Upper lobe of left lung (tissue), 6 donors: ENCODE results near the gene ARHGEF10L. TPM values are rescaled to one million over a fixed set of nuclear protein-coding genes. Genes with fewer than 3 reads are reported as not detected.

Source experiments
- ATAC-seq, 2 donors: fragments of 200-7000 bp; cut with Tn5 transposase; one replicate each; pipeline ENCODE4 v1.9.1; 2022; ENCODE audit warnings: mild to moderate bottlenecking in 2 of 2, moderate library complexity in 2 of 2; ENCODE audit not compliant: low FRiP score in 2 of 2
- DNase-seq, 2 donors: peaks; one replicate each; pipeline ENCODE4 v3.0.0-alpha.2; 2019 to 2020
- H3K27ac ChIP-seq, 4 donors: fragments of 200-600 bp; sonication (generic); one replicate each; pipeline ENCODE4 v1.5.1; 2016 to 2019
- H3K27me3 ChIP-seq, 4 donors: fragments of 200-600 bp; sonication (generic); one replicate each; pipeline ENCODE4 v1.5.1; 2017 to 2019
- H3K36me3 ChIP-seq, 4 donors: fragments of 200-600 bp; sonication (generic); one replicate each; pipeline ENCODE4 v1.5.1; 2016 to 2019
- H3K4me1 ChIP-seq, 4 donors: fragments of 200-600 bp; sonication (generic); one replicate each; pipeline ENCODE4 v1.5.1; 2018 to 2019
- H3K4me3 ChIP-seq, 4 donors: fragments of 200-600 bp; sonication (generic); one replicate each; pipeline ENCODE4 v1.5.1; 2017 to 2019; ENCODE audit warnings: mild to moderate bottlenecking in 2 of 4, moderate library complexity in 1 of 4
- H3K9me3 ChIP-seq, 4 donors: fragments of 200-600 bp; sonication (generic); one replicate each; pipeline ENCODE4 v1.5.1; 2018 to 2019
- EP300 ChIP-seq, 4 donors: sonication (generic); formaldehyde crosslinking; IDR thresholded peaks; one replicate each; pipeline ENCODE4 v1.5.1; 2017; ENCODE audit warnings: antibody characterized with exemption in 4 of 4, control low read depth in 2 of 4
- POLR2A ChIP-seq, 4 donors: fragments of 450-650 bp; IDR thresholded peaks; one replicate each; pipeline ENCODE4 v1.5.1; 2016 to 2017; ENCODE audit warnings: antibody characterized with exemption in 4 of 4, mild to moderate bottlenecking in 2 of 4
- POLR2AphosphoS5 ChIP-seq, 2 donors: sonication (generic); formaldehyde crosslinking; IDR thresholded peaks; one replicate each; pipeline ENCODE4 v1.5.1; 2017; ENCODE audit warnings: antibody characterized with exemption in 2 of 2
- WGBS, 2 donors: methylation state at CpG; one replicate each; pipeline ENCODE4 v1.1.5; 2017 to 2018; 5-methylcytosine and 5-hydroxymethylcytosine counted together
- total RNA-seq, 6 donors: library from RNA; depleted of rRNA in 4 of 6; stranded (reverse); fragments of >200 nt in 4 of 6; gene quantifications; one replicate each; pipeline versions ENCODE4 v1.1.0 to v1.2.1, GENCODE V29; 2016 to 2021
- TF ChIP-seq, protein P1 (sequence below), 6 experiments: fragments of 450-650 bp in 4 of 6; fragments of 200-600 bp in 2 of 6; sonication (generic) in 2 of 6; IDR thresholded peaks; one replicate each; pipeline ENCODE4 v1.5.1; 2016 to 2019; ENCODE audit warnings: antibody characterized with exemption in 6 of 6
- donor health status: DM: no; HTN: no; CAD: no; lungs with moderate emphysema.
- donor health status: DM: no; HTN: yes; CAD: no; lungs with severe emphysema.

The ARHGEF10L gene
- total RNA-seq, 6 donors from 2014 or later, result 17.6 to 172 (median 50.0) TPM

DNA sequence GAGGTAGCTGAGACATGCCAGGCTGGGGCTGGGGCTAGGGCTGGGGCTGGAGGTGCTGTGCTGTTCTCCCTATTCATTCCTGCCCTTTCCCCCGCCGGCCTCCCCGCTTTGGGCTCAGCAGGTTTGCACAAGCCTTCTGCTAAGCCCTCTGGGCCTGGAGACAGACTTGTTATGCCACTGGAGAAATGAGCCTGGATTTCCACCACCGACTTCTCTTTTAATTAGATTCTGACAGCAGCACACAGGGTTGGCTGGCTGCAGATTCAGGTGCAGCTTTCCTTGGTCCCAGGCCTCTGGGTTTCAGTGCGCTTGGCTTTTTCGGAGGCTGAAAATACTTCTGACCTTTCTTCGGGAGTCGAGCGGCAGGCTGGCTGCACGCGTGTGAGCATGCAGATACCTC, 144.1 kb downstream of the ARHGEF10L start:
- Histone ChIP-seq H3K36me3 (peaks cover 0 to 14% (median 9%) of the 10 kb centered on the region in 4 donors), H3K9me3 (no peaks in the 10 kb centered on the region), H3K27me3 (no peaks in the 10 kb centered on the region), H3K4me1 (no peaks in the 10 kb centered on the region), H3K27ac (no peak overlapping the region), H3K4me3 (no peak overlapping the region)
- 89 to 90% methylated on average over 11 of the region's 11 CpGs for WGBS, 2 donors
- ATAC-seq (no peak), DNase-seq (no peak)
- TF ChIP-seq EP300 (IDR thresholded peaks at IDR 0.05), result no peak
- TF ChIP-seq POLR2AphosphoS5 (IDR thresholded peaks at IDR 0.05), result no peak

DNA sequence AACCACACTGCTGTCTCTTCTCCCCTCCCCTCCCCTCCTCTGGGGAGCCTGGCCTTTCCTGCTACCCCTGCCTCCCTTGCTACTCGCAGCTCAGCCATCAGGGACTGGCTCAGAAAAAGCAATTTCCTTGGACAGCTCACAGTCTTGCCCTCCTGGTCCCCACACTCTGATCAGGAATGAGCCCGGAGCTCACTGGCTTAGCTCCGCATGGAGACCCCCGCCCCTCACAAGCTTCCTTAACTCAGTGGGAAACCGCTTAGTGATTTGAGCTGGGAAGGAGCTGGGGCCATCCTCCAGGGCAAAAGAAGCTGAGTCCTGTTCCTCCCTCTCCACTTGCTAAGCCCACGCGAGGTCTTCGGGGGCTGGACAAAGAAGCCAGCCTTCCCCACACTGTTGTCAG, 145.3 kb downstream of the ARHGEF10L start:
- Histone ChIP-seq H3K27ac (no peak overlapping the region), H3K27me3 (no peaks in the 10 kb centered on the region), H3K4me1 (no peaks in the 10 kb centered on the region), H3K4me3 (no peak overlapping the region), H3K9me3 (no peaks in the 10 kb centered on the region), H3K36me3 (peaks cover 0 to 18% (median 11%) of the 10 kb centered on the region in 4 donors)
- ATAC-seq (no peak), DNase-seq (no peak)
- 89 to 95% methylated on average over 4 to 8 of the region's 8 CpGs for WGBS, 2 donors
- TF ChIP-seq, protein P1, sequence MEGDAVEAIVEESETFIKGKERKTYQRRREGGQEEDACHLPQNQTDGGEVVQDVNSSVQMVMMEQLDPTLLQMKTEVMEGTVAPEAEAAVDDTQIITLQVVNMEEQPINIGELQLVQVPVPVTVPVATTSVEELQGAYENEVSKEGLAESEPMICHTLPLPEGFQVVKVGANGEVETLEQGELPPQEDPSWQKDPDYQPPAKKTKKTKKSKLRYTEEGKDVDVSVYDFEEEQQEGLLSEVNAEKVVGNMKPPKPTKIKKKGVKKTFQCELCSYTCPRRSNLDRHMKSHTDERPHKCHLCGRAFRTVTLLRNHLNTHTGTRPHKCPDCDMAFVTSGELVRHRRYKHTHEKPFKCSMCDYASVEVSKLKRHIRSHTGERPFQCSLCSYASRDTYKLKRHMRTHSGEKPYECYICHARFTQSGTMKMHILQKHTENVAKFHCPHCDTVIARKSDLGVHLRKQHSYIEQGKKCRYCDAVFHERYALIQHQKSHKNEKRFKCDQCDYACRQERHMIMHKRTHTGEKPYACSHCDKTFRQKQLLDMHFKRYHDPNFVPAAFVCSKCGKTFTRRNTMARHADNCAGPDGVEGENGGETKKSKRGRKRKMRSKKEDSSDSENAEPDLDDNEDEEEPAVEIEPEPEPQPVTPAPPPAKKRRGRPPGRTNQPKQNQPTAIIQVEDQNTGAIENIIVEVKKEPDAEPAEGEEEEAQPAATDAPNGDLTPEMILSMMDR (IDR thresholded peaks at IDR 0.05), result no peak
- TF ChIP-seq EP300 (IDR thresholded peaks at IDR 0.05) (no peak), POLR2AphosphoS5 (IDR thresholded peaks at IDR 0.05) (no peak), POLR2A (IDR thresholded peaks at IDR 0.05) (no peak)

DNA sequence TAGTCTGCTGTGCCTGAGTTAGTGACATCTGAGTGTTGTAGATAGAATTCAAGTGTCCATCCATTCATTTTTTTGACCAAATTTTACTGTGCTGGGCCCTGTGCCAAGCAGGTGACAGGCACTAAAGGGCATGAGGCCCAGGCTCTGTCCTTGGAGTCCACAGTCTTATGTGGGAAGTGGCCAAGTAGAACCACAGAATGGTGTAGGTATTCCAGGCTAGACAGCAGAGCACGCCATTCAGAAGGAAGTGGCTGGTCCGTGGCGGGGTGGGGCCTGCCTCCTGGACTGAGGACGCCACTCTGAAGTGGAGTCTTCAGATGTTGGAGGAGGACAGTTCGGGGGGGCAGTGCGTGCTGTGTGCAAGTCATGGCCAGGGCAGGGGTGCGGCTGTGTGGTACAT, 146.8 kb downstream of the ARHGEF10L start:
- Histone ChIP-seq H3K36me3 (peaks cover 0 to 18% (median 17%) of the 10 kb centered on the region in 4 donors), H3K9me3 (no peaks in the 10 kb centered on the region), H3K4me1 (no peaks in the 10 kb centered on the region), H3K27ac (no peak overlapping the region), H3K4me3 (no peak overlapping the region), H3K27me3 (no peaks in the 10 kb centered on the region)
- TF ChIP-seq EP300 (IDR thresholded peaks at IDR 0.05), result no peak
- TF ChIP-seq, protein P1 (IDR thresholded peaks at IDR 0.05), result no peak
- TF ChIP-seq POLR2A (IDR thresholded peaks at IDR 0.05), result no peak
- TF ChIP-seq POLR2AphosphoS5 (IDR thresholded peaks at IDR 0.05), result no peak
- WGBS, 2 donors, result 68 to 78% methylated on average over 7 of the region's 7 CpGs
- ATAC-seq, result no peak
- DNase-seq, result no peak

GRCh38 chr1:17687145-17687544, 147.6 kb downstream of the ARHGEF10L start:
- Histone ChIP-seq H3K4me3 (no peak overlapping the region), H3K27me3 (no peaks in the 10 kb centered on the region), H3K9me3 (no peaks in the 10 kb centered on the region), H3K4me1 (no peaks in the 10 kb centered on the region), H3K27ac (no peak overlapping the region), H3K36me3 (peaks cover 0 to 20% (median 17%) of the 10 kb centered on the region in 4 donors)
- 70 to 76% methylated on average over 7 of the region's 7 CpGs for WGBS, 2 donors
- DNase-seq (no peak), ATAC-seq (no peak)
- TF ChIP-seq POLR2A (IDR thresholded peaks at IDR 0.05), result no peak

DNA sequence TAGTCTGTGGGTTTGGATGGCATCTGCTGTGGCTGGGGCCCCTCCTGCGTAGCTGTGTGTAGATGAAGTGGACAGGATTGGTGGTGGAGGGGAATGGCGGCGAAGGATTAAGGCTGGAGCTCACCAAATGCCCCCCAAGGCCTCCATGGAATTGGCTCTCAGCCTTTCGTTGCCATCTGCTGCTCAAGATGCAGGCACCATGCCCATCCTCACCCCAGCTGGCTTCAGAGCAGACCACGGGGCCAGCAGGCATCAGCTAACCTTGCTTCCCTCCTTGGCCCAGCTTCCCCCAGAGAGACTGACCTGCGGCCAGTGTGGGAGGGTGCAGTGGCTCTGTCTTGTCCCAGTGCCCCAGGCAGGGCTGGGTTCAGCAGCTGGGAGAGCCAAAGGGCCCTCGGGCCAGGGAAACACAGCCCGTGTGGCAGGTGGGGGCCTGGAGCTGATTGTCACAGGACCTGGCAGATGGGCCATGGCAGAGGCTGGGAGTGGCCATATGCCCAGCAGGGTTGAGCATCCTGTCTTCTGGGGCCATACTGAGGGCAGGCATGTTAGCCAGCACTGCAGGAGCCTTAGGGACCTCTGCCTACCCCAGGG, 148.8 kb downstream of the ARHGEF10L start:
- H3K4me1 ChIP-seq, result no peaks in the 10 kb centered on the region
- H3K9me3 ChIP-seq, result no peaks in the 10 kb centered on the region
- ATAC-seq, result no peak
- no peaks in the 10 kb centered on the region for H3K27me3 ChIP-seq
- H3K4me3 ChIP-seq, result no peak overlapping the region
- WGBS, 2 donors, result 86 to 95% methylated on average over 4 to 8 of the region's 8 CpGs
- H3K36me3 ChIP-seq, result peaks cover 0 to 27% (median 19%) of the 10 kb centered on the region in 4 donors
- DNase-seq, result no peak
- TF ChIP-seq, protein P1 (IDR thresholded peaks at IDR 0.05), result no peak
- no peak for TF ChIP-seq POLR2AphosphoS5 (IDR thresholded peaks at IDR 0.05)
- no peak for TF ChIP-seq EP300 (IDR thresholded peaks at IDR 0.05)
- no peak for TF ChIP-seq POLR2A (IDR thresholded peaks at IDR 0.05)
- no peak overlapping the region for H3K27ac ChIP-seq

DNA sequence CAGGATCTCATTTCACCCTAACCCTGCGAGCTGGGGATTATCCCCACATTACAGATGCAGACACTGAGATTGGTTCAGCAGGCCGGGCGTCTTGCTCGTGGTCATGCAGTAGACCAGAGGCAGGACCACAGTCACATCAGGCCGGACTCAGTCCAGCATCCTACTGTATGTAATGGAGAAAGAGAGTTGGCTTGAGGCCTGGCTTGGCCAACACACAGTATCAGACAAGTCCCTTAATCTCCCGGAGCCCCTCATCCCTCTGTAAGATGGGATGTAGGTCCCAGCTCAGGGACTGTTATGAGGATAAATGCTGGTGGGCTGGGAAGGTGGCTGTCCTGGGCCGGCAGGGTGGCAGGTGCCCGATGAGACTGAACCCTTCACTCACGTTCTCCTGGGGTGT, 149.5 kb downstream of the ARHGEF10L start:
- DNase-seq (no peak), ATAC-seq (no peak)
- Histone ChIP-seq H3K9me3 (no peaks in the 10 kb centered on the region), H3K27me3 (no peaks in the 10 kb centered on the region), H3K36me3 (peaks cover 0 to 31% (median 19%) of the 10 kb centered on the region in 4 donors), H3K27ac (no peak overlapping the region), H3K4me1 (no peaks in the 10 kb centered on the region), H3K4me3 (no peak overlapping the region)
- TF ChIP-seq POLR2A (IDR thresholded peaks at IDR 0.05) (no peak), EP300 (IDR thresholded peaks at IDR 0.05) (no peak), POLR2AphosphoS5 (IDR thresholded peaks at IDR 0.05) (no peak)
- TF ChIP-seq, protein P1 (IDR thresholded peaks at IDR 0.05), result no peak
- WGBS, 2 donors, result 87 to 92% methylated on average over 6 to 9 of the region's 9 CpGs
